ENCODE data around the gene LRP5. TPM values are rescaled to one million over a fixed set of nuclear protein-coding genes. Genes with fewer than 3 reads are reported as not detected.

Gene LRP5
- total RNA-seq, 4 donors from 2014 or later: 19.1 to 86.2 (median 43.9) TPM

GRCh38 chr11:68383976-68384501, 71.6 kb downstream of the LRP5 start:
- H3K27me3 ChIP-seq: no peaks in the 10 kb centered on the region
- TF ChIP-seq POLR2A (IDR thresholded peaks at IDR 0.05) (no peak), CTCF (IDR thresholded peaks at IDR 0.05) (peak; percentile 77 to 90 (median 85))
- no peak overlapping the region for H3K4me3 ChIP-seq
- intact Hi-C loops (cut with DNase I; ENCODE audit: low total_unique reads): loop anchor here (10.0 kb wide), 1 partner anchor 69 kb away; the partner anchor contains the start of gene LRP5
- H3K4me1 ChIP-seq: peaks cover 0 to 13% of the 10 kb centered on the region in 2 donors
- H3K27ac ChIP-seq: no peak overlapping the region
- no peaks in the 10 kb centered on the region for H3K36me3 ChIP-seq
- DNase-seq: peak; percentile 63 to 72
- H3K9me3 ChIP-seq: no peaks in the 10 kb centered on the region

GRCh38 chr11:68384530-68385081, 72.2 kb downstream of the LRP5 start:
- Histone ChIP-seq H3K4me3 (no peak overlapping the region), H3K9me3 (no peaks in the 10 kb centered on the region), H3K27ac (no peak overlapping the region), H3K4me1 (peaks cover 0 to 13% of the 10 kb centered on the region in 2 donors), H3K27me3 (no peaks in the 10 kb centered on the region), H3K36me3 (no peaks in the 10 kb centered on the region)
- intact Hi-C loops (cut with DNase I; ENCODE audit: low total_unique reads): loop anchor here (10.0 kb wide), 1 partner anchor 70 kb away; the partner anchor contains the start of gene LRP5
- DNase-seq: no peak
- TF ChIP-seq POLR2A (IDR thresholded peaks at IDR 0.05) (no peak), CTCF (IDR thresholded peaks at IDR 0.05) (no peak)

- Histone ChIP-seq H3K9me3 (no peaks in the 10 kb centered on the region), H3K4me3 (no peak overlapping the region), H3K4me1 (peaks cover 0 to 13% of the 10 kb centered on the region in 2 donors), H3K27ac (no peak overlapping the region), H3K36me3 (no peaks in the 10 kb centered on the region), H3K27me3 (no peaks in the 10 kb centered on the region)
- no peak for DNase-seq
- intact Hi-C loops (cut with DNase I; ENCODE audit: low total_unique reads): loop anchor here (10.0 kb wide), 1 partner anchor 70 kb away; the partner anchor contains the start of gene LRP5
- TF ChIP-seq POLR2A (IDR thresholded peaks at IDR 0.05) (no peak), CTCF (IDR thresholded peaks at IDR 0.05) (no peak)
Observed at GRCh38 chr11:68385128-68385527, 72.7 kb downstream of the LRP5 start.

- H3K4me3 ChIP-seq: no peak overlapping the region
- no peaks in the 10 kb centered on the region for H3K9me3 ChIP-seq
- intact Hi-C loops (cut with DNase I; ENCODE audit: low total_unique reads): loop anchor here (10.0 kb wide), 1 partner anchor 72 kb away; the partner anchor contains the start of gene LRP5
- no peak for DNase-seq
- TF ChIP-seq CTCF (IDR thresholded peaks at IDR 0.05) (no peak), POLR2A (IDR thresholded peaks at IDR 0.05) (no peak)
- peaks cover 0 to 4% of the 10 kb centered on the region in 2 donors for H3K4me1 ChIP-seq
- H3K36me3 ChIP-seq: no peaks in the 10 kb centered on the region
- H3K27ac ChIP-seq: no peak overlapping the region
- no peaks in the 10 kb centered on the region for H3K27me3 ChIP-seq
Observed at GRCh38 chr11:68386331-68386978, 74.1 kb downstream of the LRP5 start.

GRCh38 chr11:68387840-68388239, 75.4 kb downstream of the LRP5 start:
- Histone ChIP-seq H3K9me3 (no peaks in the 10 kb centered on the region), H3K27ac (no peak overlapping the region), H3K4me3 (no peak overlapping the region), H3K27me3 (no peaks in the 10 kb centered on the region), H3K4me1 (no peaks in the 10 kb centered on the region), H3K36me3 (no peaks in the 10 kb centered on the region)
- no peak for TF ChIP-seq CTCF (IDR thresholded peaks at IDR 0.05)
- TF ChIP-seq POLR2A (IDR thresholded peaks at IDR 0.05): no peak
- intact Hi-C loops (cut with DNase I; ENCODE audit: low total_unique reads): loop anchor here (10.0 kb wide), 1 partner anchor 73 kb away; the partner anchor contains the start of gene LRP5
- no peak for DNase-seq
